ENCODE results near the gene THUMPD1.

- TF ChIP-seq ZNF274 (IDR thresholded peaks at IDR 0.05; ENCODE audit: low read depth, low read length) (no peak), SUZ12 (IDR thresholded peaks at IDR 0.05; ENCODE audit: extremely low read depth, insufficient read depth, insufficient read length) (no peak), YY1 (IDR thresholded peaks at IDR 0.05; ENCODE audit: insufficient read depth, insufficient read length) (no peak)
Observed at GRCh38 chr16:20734782-20735181, 6.8 kb downstream of the THUMPD1 start.
